SK-N-SH (cell line): ENCODE measurements around the gene DGKI. TPM values are rescaled to one million over a fixed set of nuclear protein-coding genes. Genes with fewer than 3 reads are reported as not detected.

Experiments
- CTCF ChIA-PET: fragments of 300-600, 350-600 bp; formaldehyde crosslinking; extraction: SDS; loops from one replicate; lab custom pipeline; 2021; lab: Yijun Ruan, JAX
- POLR2A ChIA-PET: fragments of 350-600 bp; sonication (Branson Sonifier 250); formaldehyde crosslinking; extraction: SDS; loops from one replicate; lab custom pipeline; 2020; ENCODE audit warnings: antibody characterized with exemption, inconsistent platforms; lab: Yijun Ruan, JAX
- DNase-seq: peaks from one replicate; pipeline ENCODE4 v3.0.0; 2012
- H2AFZ ChIP-seq: fragments of 200-600 bp; sonication (generic); 2 replicates; pipeline ENCODE4 v1.8.1; 2016; ENCODE audit warnings: antibody characterized with exemption, mild to moderate bottlenecking, low read depth
- H3F3A ChIP-seq: fragments of 200-600 bp; sonication (generic); replicated peaks from 2 replicates; pipeline ENCODE3; 2016; ENCODE audit warnings: antibody characterized with exemption, mild to moderate bottlenecking; ENCODE audit not compliant: insufficient read depth
- H3K27ac ChIP-seq, 2 experiments: fragments of 200-500 bp in 1 of 2; fragments of 200-600 bp in 1 of 2; sonication (Bioruptor generic) in 1 of 2; sonication (generic), shearing (Covaris generic) in 1 of 2; 2 replicates each; pipeline versions ENCODE4 v1.5.1 to v1.6.1; 2014 to 2016; ENCODE audit warnings: low read depth in 2 of 2, inconsistent platforms in 1 of 2, low read length in 1 of 2, mild to moderate bottlenecking in 1 of 2, mixed read lengths in 1 of 2
- H3K27me3 ChIP-seq: fragments of 200-600 bp; sonication (generic), shearing (Covaris generic); 2 replicates; pipeline ENCODE4 v1.6.1; 2016; ENCODE audit warnings: mixed run types; ENCODE audit not compliant: insufficient read depth
- H3K36me3 ChIP-seq, 2 experiments: fragments of 200-500 bp in 1 of 2; fragments of 200-600 bp in 1 of 2; sonication (Bioruptor generic) in 1 of 2; sonication (generic) in 1 of 2; replicated peaks in 1 of 2; 2 replicates each; pipeline versions ENCODE3 to v1.5.1; 2014 to 2016; ENCODE audit warnings: low read length in 1 of 2, mild to moderate bottlenecking in 1 of 2; ENCODE audit not compliant: insufficient read depth in 2 of 2, control insufficient read depth in 1 of 2
- H3K4me1 ChIP-seq, 2 experiments: fragments of 200-500 bp in 1 of 2; fragments of 200-600 bp in 1 of 2; sonication (Bioruptor generic) in 1 of 2; sonication (generic), shearing (Covaris generic) in 1 of 2; 2 replicates each; pipeline versions ENCODE4 v1.5.1 to v1.6.1; 2014 to 2016; ENCODE audit warnings: low read depth in 1 of 2, low read length in 1 of 2, mixed run types in 1 of 2; ENCODE audit not compliant: insufficient read depth in 2 of 2, control insufficient read depth in 1 of 2
- H3K4me2 ChIP-seq: fragments of 200-600 bp; sonication (generic), shearing (Covaris generic); 2 replicates; pipeline ENCODE4 v1.6.1; 2017; ENCODE audit warnings: mixed run types
- H3K4me3 ChIP-seq, 2 experiments: fragments of 200-500 bp in 1 of 2; fragments of 200-600 bp in 1 of 2; sonication (Bioruptor generic) in 1 of 2; sonication (generic), shearing (Covaris generic) in 1 of 2; 2 replicates each; pipeline versions ENCODE4 v1.5.1 to v1.8.1; 2014 to 2016; ENCODE audit warnings: low read depth in 2 of 2, inconsistent platforms in 1 of 2, low read length in 1 of 2, mild to moderate bottlenecking in 1 of 2, mixed read lengths in 1 of 2, moderate library complexity in 1 of 2
- H3K79me2 ChIP-seq: fragments of 200-600 bp; sonication (generic); 2 replicates; pipeline ENCODE4 v1.8.1; 2017; ENCODE audit warnings: mild to moderate bottlenecking; ENCODE audit not compliant: insufficient read depth
- H3K9ac ChIP-seq: fragments of 200-600 bp; sonication (generic); 2 replicates; pipeline ENCODE4 v1.6.1; 2017; ENCODE audit warnings: mixed run types
- H3K9me2 ChIP-seq: fragments of 200-600 bp; sonication (generic); 2 replicates; pipeline ENCODE4 v1.6.1; 2017; ENCODE audit warnings: mixed run types
- H3K9me3 ChIP-seq: fragments of 200-600 bp; sonication (generic); 2 replicates; pipeline ENCODE4 v1.6.1; 2017; ENCODE audit warnings: mixed run types, mild to moderate bottlenecking, moderate library complexity
- H4K20me1 ChIP-seq: fragments of 200-600 bp; sonication (generic); 2 replicates; pipeline ENCODE4 v1.6.1; 2017; ENCODE audit warnings: mild to moderate bottlenecking, mixed run types; ENCODE audit not compliant: insufficient read depth
- CTCF ChIP-seq: fragments of 200-600 bp; sonication (generic); IDR thresholded peaks from 2 replicates; pipeline ENCODE4 v1.6.1; 2017; ENCODE audit warnings: antibody characterized with exemption, mild to moderate bottlenecking, moderate library complexity
- FOXJ3 ChIP-seq: sonication (generic); formaldehyde crosslinking; IDR thresholded peaks from 2 replicates; pipeline ENCODE4 v1.5.1; 2020; ENCODE audit warnings: mild to moderate bottlenecking, missing genetic modification reagents
- GABPA ChIP-seq: IDR thresholded peaks from 2 replicates; pipeline ENCODE4 v1.4.0; 2012; ENCODE audit warnings: low read depth, mild to moderate bottlenecking
- GATA2 ChIP-seq: sonication (generic); formaldehyde crosslinking; IDR thresholded peaks from 2 replicates; pipeline ENCODE4 v1.5.0; 2020; ENCODE audit warnings: mild to moderate bottlenecking, missing genetic modification reagents
- JUND ChIP-seq: IDR thresholded peaks from 2 replicates; pipeline ENCODE4 v1.4.0; 2012
- NFIC ChIP-seq: IDR thresholded peaks from 2 replicates; pipeline ENCODE4 v1.4.0; 2012; ENCODE audit warnings: borderline replicate concordance
- NRF1 ChIP-seq: IDR thresholded peaks from 2 replicates; pipeline ENCODE4 v1.6.1; 2012; ENCODE audit warnings: low read depth, mild to moderate bottlenecking, low read length
- POLR2AphosphoS5 ChIP-seq: IDR thresholded peaks from 2 replicates; pipeline ENCODE4 v1.6.1; 2012; ENCODE audit warnings: low read depth, low read length
- RAD21 ChIP-seq: IDR thresholded peaks from 2 replicates; pipeline ENCODE4 v1.6.1; 2012; ENCODE audit warnings: mild to moderate bottlenecking, low read length
- REST ChIP-seq: IDR thresholded peaks from 2 replicates; pipeline ENCODE4 v1.6.1; 2012; ENCODE audit warnings: mild to moderate bottlenecking, low read depth, low read length, moderate library complexity
- RXRA ChIP-seq: IDR thresholded peaks from 2 replicates; pipeline ENCODE4 v1.4.0; 2012; ENCODE audit warnings: low read depth, mild to moderate bottlenecking, borderline replicate concordance
- TAF1 ChIP-seq: IDR thresholded peaks from 2 replicates; pipeline ENCODE4 v1.6.1; 2012; ENCODE audit warnings: low read depth, mild to moderate bottlenecking, low read length, moderate library complexity, borderline replicate concordance
- TCF12 ChIP-seq: IDR thresholded peaks from 2 replicates; pipeline ENCODE4 v1.4.0; 2012
- YY1 ChIP-seq: IDR thresholded peaks from 2 replicates; pipeline ENCODE4 v1.4.0; 2012; ENCODE audit warnings: low read depth, mild to moderate bottlenecking
- WGBS: methylation state at CpG from one replicate; pipeline ENCODE4 v1.1.6; 2017; ENCODE audit warnings: low lambda C conversion rate; 5-methylcytosine and 5-hydroxymethylcytosine counted together
- polyA plus RNA-seq, 3 experiments: library from polyadenylated mRNA; depleted of rRNA; stranded (reverse); fragments of >200 nt; gene quantifications; 2 replicates each; pipeline ENCODE4 v1.2.3, GENCODE V29; 2012

The DGKI gene
- polyA plus RNA-seq, 1 of the 3 experiments (the other 2 are of a cell fraction): 1.3 TPM

DNA sequence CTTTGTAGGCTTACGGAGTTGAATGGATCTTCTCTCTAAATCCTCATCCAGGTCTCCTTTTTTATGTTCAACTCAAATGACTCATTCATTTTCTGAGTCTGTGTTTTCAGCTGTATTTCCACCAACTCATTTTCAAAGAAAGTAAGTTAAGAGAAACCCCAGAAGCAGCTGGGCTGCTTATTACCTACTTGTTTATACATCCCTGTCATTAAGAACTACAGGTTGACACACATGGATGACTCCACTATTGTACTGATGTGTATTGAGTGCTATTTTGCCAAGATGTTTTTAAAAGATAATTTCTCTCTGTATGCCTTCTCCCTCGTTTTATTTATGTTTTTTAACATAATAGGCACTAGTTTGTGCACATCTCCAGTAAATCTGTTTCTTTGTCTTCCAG lies 41.9 kb downstream of the DGKI start:
- 61% methylated on average over 2 of the region's 2 CpGs for WGBS
- no peaks in the 10 kb centered on the region for H4K20me1 ChIP-seq
- H3K79me2 ChIP-seq: 0 out of 2 replicates have a peak, but pooled peaks cover 3% of the 10 kb centered on the region
- H3K9me2 ChIP-seq: no peaks in the 10 kb centered on the region
- no peak overlapping the region for H3K9ac ChIP-seq
- H3K4me3 ChIP-seq: no peak overlapping the region
- peaks cover 4% of the 10 kb centered on the region in 2 experiments; a peak in 3 of 4 replicates for H3K4me1 ChIP-seq
- no peak for DNase-seq
- H3K27ac ChIP-seq: peak overlapping the region in 1 of 2 experiments; percentile 3; a peak in 1 of 4 replicates
- TF ChIP-seq TCF12: no peak
- no peak for TF ChIP-seq RXRA
- TF ChIP-seq NRF1: no peak
- TF ChIP-seq GATA2 (CRISPR knock-in tag): no peak
- TF ChIP-seq YY1: no peak
- TF ChIP-seq FOXJ3 (CRISPR knock-in tag): no peak
- no peak for TF ChIP-seq JUND
- no peak for TF ChIP-seq RAD21
- no peak for TF ChIP-seq CTCF
- no peak for TF ChIP-seq REST
- no peak for TF ChIP-seq GABPA
- H3K27me3 ChIP-seq: no peaks in the 10 kb centered on the region
- H2AFZ ChIP-seq: no peak overlapping the region
- POLR2A ChIA-PET: interaction anchor here (1.1 kb wide), 1 partner anchor 12 kb away, joined by 3 read pairs; no protein-coding TSS in a partner anchor
- no peaks in the 10 kb centered on the region for H3K9me3 ChIP-seq
- H3K36me3 ChIP-seq: no peaks in the 10 kb centered on the region
- CTCF ChIA-PET: interaction anchor here (0.8 to 2.9 kb wide), 6 partner anchors 9 to 204 kb away, joined by 3 to 14 read pairs (median 4); no protein-coding TSS in a partner anchor
- H3F3A ChIP-seq: peaks cover 3% of the 10 kb centered on the region
- no peak overlapping the region for H3K4me2 ChIP-seq

DNA sequence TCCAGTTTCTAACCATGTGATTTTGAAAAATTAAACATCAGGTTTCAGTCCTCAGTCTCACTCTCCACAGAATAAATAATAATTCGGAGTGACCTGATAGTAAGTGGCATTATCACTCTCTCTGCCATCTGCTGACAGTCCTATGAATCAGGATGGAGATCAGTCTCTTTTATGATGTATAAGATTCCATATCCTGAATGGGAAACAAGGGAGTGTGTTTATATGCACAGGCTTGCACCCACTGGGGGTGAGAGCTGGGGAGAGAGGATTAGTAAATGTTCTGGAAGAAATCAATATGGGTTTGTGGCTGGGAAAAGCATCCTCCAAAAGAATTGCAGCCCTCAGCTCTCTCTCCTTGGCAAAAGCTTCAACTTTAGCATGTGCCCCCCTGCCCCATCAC lies 45.3 kb downstream of the DGKI start:
- H3K79me2 ChIP-seq: peaks cover 4% of the 10 kb centered on the region; the same call in 1 of the 2 replicates
- peak overlapping the region; percentile 1; the same call in 1 of the 2 replicates for H3K4me2 ChIP-seq
- no peak overlapping the region for H3K4me3 ChIP-seq
- no peaks in the 10 kb centered on the region for H4K20me1 ChIP-seq
- H3K9ac ChIP-seq: 0 out of 2 replicates have a peak overlapping the region, but pooled peaks have one; percentile 0
- peak overlapping the region in 1 of 2 experiments; percentile 52; a peak in 2 of 4 replicates for H3K27ac ChIP-seq
- no peaks in the 10 kb centered on the region for H3K9me2 ChIP-seq
- H3K4me1 ChIP-seq: peaks cover 2 to 4% of the 10 kb centered on the region in 2 experiments; a peak in 3 of 4 replicates
- ChIA-PET POLR2A (no interaction called here), CTCF (interaction anchor here (1.0 to 1.6 kb wide), 4 partner anchors 16 to 131 kb away, joined by 3 to 7 read pairs (median 4); no protein-coding TSS in a partner anchor)
- 63% methylated on average over 1 of the region's 1 CpG for WGBS
- no peak for DNase-seq
- no peaks in the 10 kb centered on the region for H3K27me3 ChIP-seq
- H2AFZ ChIP-seq: no peak overlapping the region
- H3K36me3 ChIP-seq: no peaks in the 10 kb centered on the region
- no peaks in the 10 kb centered on the region for H3K9me3 ChIP-seq
- H3F3A ChIP-seq: peaks cover 3% of the 10 kb centered on the region
- TF ChIP-seq TAF1: no peak
- no peak for TF ChIP-seq NFIC
- TF ChIP-seq POLR2AphosphoS5: no peak
- no peak for TF ChIP-seq REST
